Vagina (tissue), 2 donors: ENCODE results near the gene DPF3. TPM values are rescaled to one million over a fixed set of nuclear protein-coding genes. Genes with fewer than 3 reads are reported as not detected.

ENCODE experiments used
- DNase-seq, 2 donors: peaks; one replicate each; pipeline ENCODE4 v3.0.0-alpha.2; 2017; ENCODE audit errors: extremely low spot score in 2 of 2
- H3K27ac ChIP-seq: fragments of 200-600 bp; sonication (generic); one replicate; pipeline ENCODE4 v1.5.1; 2019
- H3K27me3 ChIP-seq: fragments of 200-600 bp; sonication (generic); one replicate; pipeline ENCODE4 v1.5.1; 2019
- H3K36me3 ChIP-seq, 2 donors: fragments of 200-600 bp; sonication (generic); one replicate each; pipeline ENCODE4 v1.5.1; 2017 to 2019
- H3K4me1 ChIP-seq: fragments of 200-600 bp; sonication (generic); one replicate; pipeline ENCODE4 v1.5.1; 2019
- H3K4me3 ChIP-seq, 2 donors: fragments of 200-600 bp; sonication (generic); 1 replicate in 1 of 2; 2 replicates in 1 of 2; pipeline ENCODE4 v1.5.1; 2016 to 2019
- H3K9me3 ChIP-seq: fragments of 200-600 bp; sonication (generic); one replicate; pipeline ENCODE4 v1.5.1; 2019
- CTCF ChIP-seq, 3 experiments: fragments of 450-650 bp in 2 of 3; fragments of 200-600 bp in 1 of 3; sonication (generic) in 1 of 3; IDR thresholded peaks; one replicate each; pipeline ENCODE4 v1.5.1; 2017 to 2019; ENCODE audit warnings: antibody characterized with exemption in 3 of 3, mild to moderate bottlenecking in 2 of 3, moderate library complexity in 2 of 3
- POLR2A ChIP-seq, 2 donors: fragments of 450-650 bp; IDR thresholded peaks; one replicate each; pipeline ENCODE4 v1.6.1; 2017; ENCODE audit warnings: antibody characterized with exemption in 2 of 2, mild to moderate bottlenecking in 2 of 2, moderate library complexity in 2 of 2
- POLR2AphosphoS5 ChIP-seq, 2 donors: sonication (generic); formaldehyde crosslinking; IDR thresholded peaks; one replicate each; pipeline ENCODE4 v1.9.0; 2017; ENCODE audit warnings: antibody characterized with exemption in 2 of 2, mild to moderate bottlenecking in 2 of 2, low read depth in 1 of 2; ENCODE audit not compliant: insufficient read depth in 1 of 2
- intact Hi-C: fragments of 100-400 bp; cut with DNase I; formaldehyde crosslinking; loops from one replicate; pipeline ENCODE4 v1.15.1; 2023
- total RNA-seq: library from RNA; depleted of rRNA; stranded (reverse); fragments of >200 nt; gene quantifications from one replicate; pipeline ENCODE4 v1.2.3, GENCODE V29; 2016

Gene DPF3
- total RNA-seq, 1 donor from 2014 or later = not detected

- DNase-seq = no peak
- no peak overlapping the region for H3K4me3 ChIP-seq
- no peaks in the 10 kb centered on the region for H3K4me1 ChIP-seq
- intact Hi-C loops = no loop called here
- H3K27ac ChIP-seq = no peak overlapping the region
- no peaks in the 10 kb centered on the region for H3K9me3 ChIP-seq
- no peak for TF ChIP-seq POLR2A (IDR thresholded peaks at IDR 0.05)
- no peak for TF ChIP-seq CTCF (IDR thresholded peaks at IDR 0.05)
- no peak for TF ChIP-seq POLR2AphosphoS5 (IDR thresholded peaks at IDR 0.05; ENCODE audit: insufficient read depth in 1 of 2, low read depth in 1 of 2)
- no peaks in the 10 kb centered on the region for H3K36me3 ChIP-seq
- no peaks in the 10 kb centered on the region for H3K27me3 ChIP-seq
These were observed 189.4 kb downstream of the DPF3 start for GRCh38 chr14:72704502-72704901.

- Histone ChIP-seq H3K27me3 (no peaks in the 10 kb centered on the region), H3K27ac (no peak overlapping the region), H3K36me3 (no peaks in the 10 kb centered on the region), H3K4me1 (no peaks in the 10 kb centered on the region), H3K9me3 (no peaks in the 10 kb centered on the region), H3K4me3 (no peak overlapping the region)
- intact Hi-C loops = no loop called here
- DNase-seq = no peak
- TF ChIP-seq CTCF (IDR thresholded peaks at IDR 0.05) = no peak
- TF ChIP-seq POLR2AphosphoS5 (IDR thresholded peaks at IDR 0.05; ENCODE audit: insufficient read depth in 1 of 2, low read depth in 1 of 2) = no peak
- TF ChIP-seq POLR2A (IDR thresholded peaks at IDR 0.05) = no peak
These were observed 192.3 kb downstream of the DPF3 start for GRCh38 chr14:72701605-72702004.

GRCh38 chr14:72701237-72701565 lies 192.7 kb downstream of the DPF3 start:
- no peaks in the 10 kb centered on the region for H3K27me3 ChIP-seq
- no peak overlapping the region for H3K27ac ChIP-seq
- no peak overlapping the region for H3K4me3 ChIP-seq
- intact Hi-C loops = no loop called here
- H3K4me1 ChIP-seq = no peaks in the 10 kb centered on the region
- DNase-seq = no peak
- H3K9me3 ChIP-seq = no peaks in the 10 kb centered on the region
- no peaks in the 10 kb centered on the region for H3K36me3 ChIP-seq
- TF ChIP-seq POLR2A (IDR thresholded peaks at IDR 0.05) (no peak), POLR2AphosphoS5 (IDR thresholded peaks at IDR 0.05; ENCODE audit: insufficient read depth in 1 of 2, low read depth in 1 of 2) (no peak), CTCF (IDR thresholded peaks at IDR 0.05) (no peak)

- intact Hi-C loops = no loop called here
- no peak for DNase-seq
- H3K9me3 ChIP-seq = no peaks in the 10 kb centered on the region
- no peak overlapping the region for H3K27ac ChIP-seq
- no peaks in the 10 kb centered on the region for H3K4me1 ChIP-seq
- no peak overlapping the region for H3K4me3 ChIP-seq
- TF ChIP-seq POLR2AphosphoS5 (IDR thresholded peaks at IDR 0.05; ENCODE audit: insufficient read depth in 1 of 2, low read depth in 1 of 2) = no peak
- no peak for TF ChIP-seq CTCF (IDR thresholded peaks at IDR 0.05)
- H3K27me3 ChIP-seq = no peaks in the 10 kb centered on the region
- H3K36me3 ChIP-seq = no peaks in the 10 kb centered on the region
These were observed 193.3 kb downstream of the DPF3 start for GRCh38 chr14:72700338-72701236.

- intact Hi-C loops = no loop called here
- Histone ChIP-seq H3K9me3 (no peaks in the 10 kb centered on the region), H3K27me3 (no peaks in the 10 kb centered on the region), H3K4me1 (no peaks in the 10 kb centered on the region), H3K4me3 (no peak overlapping the region), H3K36me3 (no peaks in the 10 kb centered on the region), H3K27ac (no peak overlapping the region)
- TF ChIP-seq CTCF (IDR thresholded peaks at IDR 0.05) (no peak), POLR2AphosphoS5 (IDR thresholded peaks at IDR 0.05; ENCODE audit: insufficient read depth in 1 of 2, low read depth in 1 of 2) (no peak), POLR2A (IDR thresholded peaks at IDR 0.05) (no peak)
- DNase-seq = no peak
These were observed 194.0 kb downstream of the DPF3 start for GRCh38 chr14:72699852-72700257.
